Measurements from ENCODE around the gene IL22RA1. TPM values are rescaled to one million over a fixed set of nuclear protein-coding genes. Genes with fewer than 3 reads are reported as not detected.

The IL22RA1 gene
- total and polyA plus RNA-seq, 10 of the 15 experiments (the other 5 are each of a cell fraction or from before 2014, with no cell fraction given): not detected

DNA sequence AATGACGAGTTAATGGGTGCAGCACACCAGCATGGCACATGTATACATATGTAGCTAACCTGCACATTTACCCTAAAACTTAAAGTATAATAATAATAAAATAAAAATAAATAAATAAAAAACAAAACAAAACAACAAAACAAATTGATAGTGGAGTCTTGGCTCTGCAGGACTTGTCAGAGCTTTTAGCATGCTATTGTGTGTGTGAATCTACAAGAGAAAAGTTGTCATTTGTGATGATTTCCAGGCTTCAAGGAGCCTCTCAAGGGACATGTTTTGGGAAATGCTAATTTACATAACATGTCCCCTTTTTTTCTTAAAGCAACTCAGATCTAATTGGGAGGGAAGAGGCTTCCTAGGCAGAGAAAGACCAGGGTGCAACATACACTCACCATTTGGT lies 9.1 kb downstream of the IL22RA1 start:
- in situ Hi-C loops (cut with MboI): no loop called here
- no peak overlapping the region for H3K4me2 ChIP-seq (ENCODE audit: control insufficient read depth, insufficient read depth)
- ChIA-PET SMC1A (ENCODE audit: uncharacterized antibody, unreplicated experiment) (no interaction called here), RAD21 (ENCODE audit: unreplicated experiment) (no interaction called here), POLR2A (no interaction called here), CTCF (interaction anchor here (0.6 to 1.8 kb wide), 4 partner anchors 17 to 366 kb away, joined by 3 to 5 read pairs (median 4); no protein-coding TSS in a partner anchor)
- ATAC-seq (no peak), DNase-seq (ENCODE audit: low read depth, low spot score) (no peak), FAIRE-seq (no peak)
- H3K27me3 ChIP-seq (replicated peaks in 1 of 2; ENCODE audit: control insufficient read depth in 2 of 2, insufficient read depth in 2 of 2, low read length in 1 of 2): peaks cover 0 to 2% of the 10 kb centered on the region in 2 experiments; a peak in 1 of 4 replicates
- H3K27ac ChIP-seq (ENCODE audit: control insufficient read depth, insufficient read depth): no peak overlapping the region
- no peaks in the 10 kb centered on the region for H3K79me2 ChIP-seq (ENCODE audit: control insufficient read depth, insufficient read depth, low read length)
- no peak overlapping the region for H3K4me3 ChIP-seq
- no peaks in the 10 kb centered on the region for H3K4me1 ChIP-seq (ENCODE audit: control insufficient read depth, insufficient read depth, low read length)
- no peak overlapping the region for H2AFZ ChIP-seq (ENCODE audit: control insufficient read depth, low read depth, low read length)
- H3K9me3 ChIP-seq (replicated peaks; ENCODE audit: control insufficient read depth, insufficient read depth, low read length): peaks cover 9% of the 10 kb centered on the region; the same call in 2 of the 3 replicates
- intact Hi-C loops (cut with micrococcal nuclease; ENCODE audit: unreplicated experiment): no loop called here
- 0% methylated on average over 1 of the region's 1 CpG for WGBS (ENCODE audit: insufficient coverage, insufficient replicate concordance, low lambda C conversion rate, missing lambda C conversion rate)
- no peak overlapping the region for H3K9ac ChIP-seq (ENCODE audit: control insufficient read depth, insufficient read depth, low read length)
- BruUV-seq (replicated peaks): no TSS peak
- no peaks in the 10 kb centered on the region for H3K36me3 ChIP-seq (ENCODE audit: control insufficient read depth in 2 of 2, insufficient read depth in 2 of 2, low read length in 1 of 2)
- H4K20me1 ChIP-seq (ENCODE audit: control insufficient read depth, insufficient read depth): no peaks in the 10 kb centered on the region
- TF ChIP-seq, protein P1, sequence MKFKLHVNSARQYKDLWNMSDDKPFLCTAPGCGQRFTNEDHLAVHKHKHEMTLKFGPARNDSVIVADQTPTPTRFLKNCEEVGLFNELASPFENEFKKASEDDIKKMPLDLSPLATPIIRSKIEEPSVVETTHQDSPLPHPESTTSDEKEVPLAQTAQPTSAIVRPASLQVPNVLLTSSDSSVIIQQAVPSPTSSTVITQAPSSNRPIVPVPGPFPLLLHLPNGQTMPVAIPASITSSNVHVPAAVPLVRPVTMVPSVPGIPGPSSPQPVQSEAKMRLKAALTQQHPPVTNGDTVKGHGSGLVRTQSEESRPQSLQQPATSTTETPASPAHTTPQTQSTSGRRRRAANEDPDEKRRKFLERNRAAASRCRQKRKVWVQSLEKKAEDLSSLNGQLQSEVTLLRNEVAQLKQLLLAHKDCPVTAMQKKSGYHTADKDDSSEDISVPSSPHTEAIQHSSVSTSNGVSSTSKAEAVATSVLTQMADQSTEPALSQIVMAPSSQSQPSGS (IDR thresholded peaks at IDR 0.05; ENCODE audit: low read length): no peak
- TF ChIP-seq FOS (IDR thresholded peaks at IDR 0.05; ENCODE audit: borderline replicate concordance, extremely low read depth, insufficient read length): no peak
- TF ChIP-seq YBX1 (IDR thresholded peaks at IDR 0.05): no peak
- TF ChIP-seq E2F8 (IDR thresholded peaks at IDR 0.05; ENCODE audit: low read depth, partially characterized antibody): no peak
- no peak for TF ChIP-seq MEF2A (IDR thresholded peaks at IDR 0.05; ENCODE audit: insufficient read depth, low read depth, low read length)
- TF ChIP-seq HDAC2 (IDR thresholded peaks at IDR 0.05): no peak
- no peak for TF ChIP-seq KDM1A (IDR thresholded peaks at IDR 0.05; ENCODE audit: borderline replicate concordance)
- TF ChIP-seq NRF1 (conservative IDR thresholded peaks at IDR 0.05; ENCODE audit: low read depth, low read length): no peak
- TF ChIP-seq NFIC (IDR thresholded peaks at IDR 0.05; ENCODE audit: low read depth, low read length): no peak
- no peak for TF ChIP-seq ZNF274 (IDR thresholded peaks at IDR 0.05; ENCODE audit: insufficient read depth, insufficient read length)
- TF ChIP-seq, protein P2, sequence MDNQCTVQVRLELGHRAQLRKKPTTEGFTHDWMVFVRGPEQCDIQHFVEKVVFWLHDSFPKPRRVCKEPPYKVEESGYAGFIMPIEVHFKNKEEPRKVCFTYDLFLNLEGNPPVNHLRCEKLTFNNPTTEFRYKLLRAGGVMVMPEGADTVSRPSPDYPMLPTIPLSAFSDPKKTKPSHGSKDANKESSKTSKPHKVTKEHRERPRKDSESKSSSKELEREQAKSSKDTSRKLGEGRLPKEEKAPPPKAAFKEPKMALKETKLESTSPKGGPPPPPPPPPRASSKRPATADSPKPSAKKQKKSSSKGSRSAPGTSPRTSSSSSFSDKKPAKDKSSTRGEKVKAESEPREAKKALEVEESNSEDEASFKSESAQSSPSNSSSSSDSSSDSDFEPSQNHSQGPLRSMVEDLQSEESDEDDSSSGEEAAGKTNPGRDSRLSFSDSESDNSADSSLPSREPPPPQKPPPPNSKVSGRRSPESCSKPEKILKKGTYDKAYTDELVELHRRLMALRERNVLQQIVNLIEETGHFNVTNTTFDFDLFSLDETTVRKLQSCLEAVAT (IDR thresholded peaks at IDR 0.05): no peak
- no peak for TF ChIP-seq GABPA (IDR thresholded peaks at IDR 0.05; ENCODE audit: low read depth)
- TF ChIP-seq SREBF1 (IDR thresholded peaks at IDR 0.05; ENCODE audit: low read length): no peak
- TF ChIP-seq, protein P3, sequence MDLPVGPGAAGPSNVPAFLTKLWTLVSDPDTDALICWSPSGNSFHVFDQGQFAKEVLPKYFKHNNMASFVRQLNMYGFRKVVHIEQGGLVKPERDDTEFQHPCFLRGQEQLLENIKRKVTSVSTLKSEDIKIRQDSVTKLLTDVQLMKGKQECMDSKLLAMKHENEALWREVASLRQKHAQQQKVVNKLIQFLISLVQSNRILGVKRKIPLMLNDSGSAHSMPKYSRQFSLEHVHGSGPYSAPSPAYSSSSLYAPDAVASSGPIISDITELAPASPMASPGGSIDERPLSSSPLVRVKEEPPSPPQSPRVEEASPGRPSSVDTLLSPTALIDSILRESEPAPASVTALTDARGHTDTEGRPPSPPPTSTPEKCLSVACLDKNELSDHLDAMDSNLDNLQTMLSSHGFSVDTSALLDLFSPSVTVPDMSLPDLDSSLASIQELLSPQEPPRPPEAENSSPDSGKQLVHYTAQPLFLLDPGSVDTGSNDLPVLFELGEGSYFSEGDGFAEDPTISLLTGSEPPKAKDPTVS (IDR thresholded peaks at IDR 0.05; ENCODE audit: low read depth, low read length): no peak
- TF ChIP-seq, protein P4, sequence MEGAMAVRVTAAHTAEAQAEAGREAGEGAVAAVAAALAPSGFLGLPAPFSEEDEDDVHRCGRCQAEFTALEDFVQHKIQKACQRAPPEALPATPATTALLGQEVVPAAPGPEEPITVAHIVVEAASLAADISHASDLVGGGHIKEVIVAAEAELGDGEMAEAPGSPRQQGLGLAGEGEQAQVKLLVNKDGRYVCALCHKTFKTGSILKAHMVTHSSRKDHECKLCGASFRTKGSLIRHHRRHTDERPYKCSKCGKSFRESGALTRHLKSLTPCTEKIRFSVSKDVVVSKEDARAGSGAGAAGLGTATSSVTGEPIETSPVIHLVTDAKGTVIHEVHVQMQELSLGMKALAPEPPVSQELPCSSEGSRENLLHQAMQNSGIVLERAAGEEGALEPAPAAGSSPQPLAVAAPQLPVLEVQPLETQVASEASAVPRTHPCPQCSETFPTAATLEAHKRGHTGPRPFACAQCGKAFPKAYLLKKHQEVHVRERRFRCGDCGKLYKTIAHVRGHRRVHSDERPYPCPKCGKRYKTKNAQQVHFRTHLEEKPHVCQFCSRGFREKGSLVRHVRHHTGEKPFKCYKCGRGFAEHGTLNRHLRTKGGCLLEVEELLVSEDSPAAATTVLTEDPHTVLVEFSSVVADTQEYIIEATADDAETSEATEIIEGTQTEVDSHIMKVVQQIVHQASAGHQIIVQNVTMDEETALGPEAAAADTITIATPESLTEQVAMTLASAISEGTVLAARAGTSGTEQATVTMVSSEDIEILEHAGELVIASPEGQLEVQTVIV (IDR thresholded peaks at IDR 0.05; ENCODE audit: borderline replicate concordance, partially characterized antibody): no peak
- no peak for TF ChIP-seq FOXK2 (IDR thresholded peaks at IDR 0.05)
